ENCODE data around the gene NDFIP1.

GRCh38 chr5:142175039-142175438, 66.5 kb downstream of the NDFIP1 start:
- TF ChIP-seq FOXP1 (IDR thresholded peaks at IDR 0.05) = no peak
- TF ChIP-seq FOXP1 (CRISPR knock-in tag; IDR thresholded peaks at IDR 0.05) = no peak
- no peak for TF ChIP-seq ZNF430 (CRISPR knock-in tag; IDR thresholded peaks at IDR 0.05)
- no peak for TF ChIP-seq ZNF101 (CRISPR knock-in tag; IDR thresholded peaks at IDR 0.05; ENCODE audit: borderline replicate concordance, low read depth)
- TF ChIP-seq ETV6 (CRISPR knock-in tag; conservative IDR thresholded peaks at IDR 0.05) = no peak
- TF ChIP-seq PRDM10 (CRISPR knock-in tag; IDR thresholded peaks at IDR 0.05; ENCODE audit: low read depth) = no peak
- TF ChIP-seq POLR2AphosphoS5 (IDR thresholded peaks at IDR 0.05; ENCODE audit: low read depth, low read length) = no peak
- TF ChIP-seq E2F2 (CRISPR knock-in tag; IDR thresholded peaks at IDR 0.05; ENCODE audit: borderline replicate concordance) = no peak
- no peak for TF ChIP-seq ELF1 (CRISPR knock-in tag; IDR thresholded peaks at IDR 0.05)
- no peak for TF ChIP-seq UBTF (CRISPR knock-in tag; IDR thresholded peaks at IDR 0.05)
- no peak for TF ChIP-seq POLR2A (IDR thresholded peaks at IDR 0.05; ENCODE audit: insufficient read depth in 1 of 2, low read depth in 2 of 2, low read length in 2 of 2)
- no peak for TF ChIP-seq PCBP2 (optimal IDR thresholded peaks at IDR 0.05; ENCODE audit: low read depth, low read length, poor library complexity, severe bottlenecking)
- no peak for TF ChIP-seq ZNF263 (CRISPR knock-in tag; IDR thresholded peaks at IDR 0.05)
- no peak for TF ChIP-seq ZNF609 (CRISPR knock-in tag; IDR thresholded peaks at IDR 0.05; ENCODE audit: borderline replicate concordance)
- TF ChIP-seq TCF12 (IDR thresholded peaks at IDR 0.05) = no peak
- no peak for TF ChIP-seq TCF12 (CRISPR knock-in tag; IDR thresholded peaks at IDR 0.05)
